Caco-2 (cell line): Measurements from ENCODE around the gene AKAIN1. TPM values are rescaled to one million over a fixed set of nuclear protein-coding genes. Genes with fewer than 3 reads are reported as not detected.

Experiments
- BruUV-seq: library from RNA; stranded (reverse); fragments of 400-500 nt; replicated peaks from 2 replicates; lab custom pipeline; 2021; lab: Mats Ljungman, UMichigan
- CTCF ChIA-PET: fragments of 300-600 bp; sonication (Branson Sonifier 250); formaldehyde crosslinking; loops from one replicate; lab custom pipeline; 2022; ENCODE audit warnings: antibody characterized with exemption; lab: Charles Lee
- POLR2A ChIA-PET: fragments of 300-600 bp; sonication (Branson Sonifier 250); formaldehyde crosslinking; loops from one replicate; lab custom pipeline; 2022; ENCODE audit warnings: antibody characterized with exemption; lab: Charles Lee
- DNase-seq, 2 experiments: peaks; one replicate each; pipeline versions ENCODE4 v3.0.0 to v3.0.0-alpha.2; 2020 to 2022
- H3K27me3 ChIP-seq: replicated peaks from 2 replicates; pipeline ENCODE4 v1.6.0; 2011; ENCODE audit warnings: low read length; ENCODE audit not compliant: control insufficient read depth, insufficient read depth
- H3K36me3 ChIP-seq: 2 replicates; pipeline ENCODE4 v1.5.1; 2011; ENCODE audit warnings: low read length; ENCODE audit not compliant: control insufficient read depth, insufficient read depth
- H3K4me1 ChIP-seq: fragments of 250-450 bp; sonication (Bioruptor Pico); 2 replicates; pipeline ENCODE4 v1.5.1; 2020; ENCODE audit warnings: mild to moderate bottlenecking
- H3K4me3 ChIP-seq: 2 replicates; pipeline ENCODE4 v1.5.1; 2011; ENCODE audit warnings: low read depth, mild to moderate bottlenecking, control low read depth, low read length
- H3K9me3 ChIP-seq: fragments of 250-450 bp; sonication (Bioruptor Pico); 2 replicates; pipeline ENCODE4 v1.5.1; 2020; ENCODE audit warnings: mild to moderate bottlenecking, moderate library complexity
- H3K27ac Mint-ChIP-seq: one replicate; pipeline ENCODE4 v1.8.0; 2022; ENCODE audit warnings: mixed read lengths; ENCODE audit not compliant: unreplicated experiment
- H3K27me3 Mint-ChIP-seq: one replicate; pipeline ENCODE4 v1.8.0; 2022; ENCODE audit warnings: mixed read lengths; ENCODE audit not compliant: insufficient read depth, unreplicated experiment
- H3K36me3 Mint-ChIP-seq: one replicate; pipeline ENCODE4 v1.8.0; 2022; ENCODE audit warnings: mild to moderate bottlenecking, mixed read lengths; ENCODE audit not compliant: insufficient read depth, unreplicated experiment
- H3K4me1 Mint-ChIP-seq: one replicate; pipeline ENCODE4 v1.8.0; 2022; ENCODE audit warnings: low read depth, mixed read lengths; ENCODE audit not compliant: unreplicated experiment
- H3K4me3 Mint-ChIP-seq: one replicate; pipeline ENCODE4 v1.8.0; 2022; ENCODE audit warnings: mild to moderate bottlenecking, moderate library complexity, mixed read lengths; ENCODE audit not compliant: unreplicated experiment
- H3K9me3 Mint-ChIP-seq: one replicate; pipeline ENCODE4 v1.8.0; 2022; ENCODE audit warnings: mixed read lengths; ENCODE audit not compliant: unreplicated experiment
- intact Hi-C: fragments of 100-400 bp; cut with micrococcal nuclease; formaldehyde crosslinking; loops from one replicate; pipeline ENCODE4 v1.10.0; 2022; ENCODE audit not compliant: unreplicated experiment
- total RNA-seq: library from RNA; stranded (reverse); gene quantifications from 2 replicates; pipeline ENCODE4 v1.2.3, GENCODE V29; 2022
- TF ChIP-seq, protein P1 (sequence below), 2 experiments: fragments of 200-600 bp in 1 of 2; IDR thresholded peaks; 1 replicate in 1 of 2; 2 replicates in 1 of 2; pipeline versions ENCODE4 v1.5.1 to v1.8.0; 2011 to 2022; ENCODE audit warnings: antibody characterized with exemption in 1 of 2, control low read depth in 1 of 2, inconsistent platforms in 1 of 2, low read depth in 1 of 2, low read length in 1 of 2, mild to moderate bottlenecking in 1 of 2, moderate library complexity in 1 of 2; ENCODE audit not compliant: insufficient read depth in 1 of 2, severe bottlenecking in 1 of 2, unreplicated experiment in 1 of 2

AKAIN1 gene
- total RNA-seq, 1 experiment from 2014 or later, result not detected

GRCh38 chr18:5175378-5175777 lies 21.7 kb downstream of the AKAIN1 start:
- no peak overlapping the region for H3K4me3 ChIP-seq
- BruUV-seq, result no TSS peak
- no peaks in the 10 kb centered on the region for H3K36me3 Mint-ChIP-seq
- no peaks in the 10 kb centered on the region for H3K27me3 ChIP-seq
- H3K27me3 Mint-ChIP-seq, result no peaks in the 10 kb centered on the region
- no peak overlapping the region for H3K4me3 Mint-ChIP-seq
- DNase-seq, result no peak
- H3K9me3 ChIP-seq, result no peaks in the 10 kb centered on the region
- H3K9me3 Mint-ChIP-seq, result no peaks in the 10 kb centered on the region
- H3K27ac Mint-ChIP-seq, result no peak overlapping the region
- intact Hi-C loops, result no loop called here
- H3K4me1 Mint-ChIP-seq, result peaks cover 8% of the 10 kb centered on the region
- H3K36me3 ChIP-seq, result no peaks in the 10 kb centered on the region
- ChIA-PET CTCF (no interaction called here), POLR2A (no interaction called here)
- peaks cover 6% of the 10 kb centered on the region for H3K4me1 ChIP-seq
- TF ChIP-seq, protein P1, sequence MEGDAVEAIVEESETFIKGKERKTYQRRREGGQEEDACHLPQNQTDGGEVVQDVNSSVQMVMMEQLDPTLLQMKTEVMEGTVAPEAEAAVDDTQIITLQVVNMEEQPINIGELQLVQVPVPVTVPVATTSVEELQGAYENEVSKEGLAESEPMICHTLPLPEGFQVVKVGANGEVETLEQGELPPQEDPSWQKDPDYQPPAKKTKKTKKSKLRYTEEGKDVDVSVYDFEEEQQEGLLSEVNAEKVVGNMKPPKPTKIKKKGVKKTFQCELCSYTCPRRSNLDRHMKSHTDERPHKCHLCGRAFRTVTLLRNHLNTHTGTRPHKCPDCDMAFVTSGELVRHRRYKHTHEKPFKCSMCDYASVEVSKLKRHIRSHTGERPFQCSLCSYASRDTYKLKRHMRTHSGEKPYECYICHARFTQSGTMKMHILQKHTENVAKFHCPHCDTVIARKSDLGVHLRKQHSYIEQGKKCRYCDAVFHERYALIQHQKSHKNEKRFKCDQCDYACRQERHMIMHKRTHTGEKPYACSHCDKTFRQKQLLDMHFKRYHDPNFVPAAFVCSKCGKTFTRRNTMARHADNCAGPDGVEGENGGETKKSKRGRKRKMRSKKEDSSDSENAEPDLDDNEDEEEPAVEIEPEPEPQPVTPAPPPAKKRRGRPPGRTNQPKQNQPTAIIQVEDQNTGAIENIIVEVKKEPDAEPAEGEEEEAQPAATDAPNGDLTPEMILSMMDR (IDR thresholded peaks at IDR 0.05; ENCODE audit: insufficient read depth in 1 of 2, low read depth in 1 of 2, low read length in 1 of 2, severe bottlenecking in 1 of 2, unreplicated experiment in 1 of 2), result no peak

- BruUV-seq, result no TSS peak
- POLR2A ChIA-PET, result no interaction called here
- no peaks in the 10 kb centered on the region for H3K36me3 Mint-ChIP-seq
Measured at GRCh38 chr18:5173646-5174045, 23.4 kb downstream of the AKAIN1 start.

DNA sequence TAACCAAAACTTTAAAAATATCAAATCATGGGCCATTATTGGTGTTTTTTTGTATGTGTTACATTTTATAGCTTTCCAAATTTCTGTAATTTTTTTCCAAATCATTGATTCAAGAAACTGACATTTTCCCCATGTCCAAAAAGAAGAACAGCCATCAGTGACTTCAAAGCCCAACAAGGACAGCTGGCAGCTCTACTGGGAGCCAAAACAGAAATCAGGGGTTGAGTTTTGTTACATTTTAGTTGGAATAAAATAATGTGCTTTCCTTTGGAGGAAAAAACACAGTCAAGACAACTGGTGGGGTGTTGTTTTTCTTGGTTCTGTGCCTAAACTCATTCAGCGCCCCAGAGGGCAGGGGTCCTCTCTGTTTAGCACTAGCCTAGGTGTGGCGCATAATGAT lies 23.8 kb downstream of the AKAIN1 start:
- Histone ChIP-seq H3K4me3 (no peak overlapping the region), H3K27me3 (no peaks in the 10 kb centered on the region), H3K9me3 (no peaks in the 10 kb centered on the region), H3K4me1 (no peaks in the 10 kb centered on the region), H3K36me3 (no peaks in the 10 kb centered on the region)
- ChIA-PET CTCF (no interaction called here), POLR2A (no interaction called here)
- no peak for DNase-seq
- no peaks in the 10 kb centered on the region for H3K27me3 Mint-ChIP-seq
- no peaks in the 10 kb centered on the region for H3K9me3 Mint-ChIP-seq
- no TSS peak for BruUV-seq
- no peaks in the 10 kb centered on the region for H3K4me1 Mint-ChIP-seq
- intact Hi-C loops, result no loop called here
- no peaks in the 10 kb centered on the region for H3K36me3 Mint-ChIP-seq
- no peak overlapping the region for H3K27ac Mint-ChIP-seq
- TF ChIP-seq, protein P1 (IDR thresholded peaks at IDR 0.05; ENCODE audit: insufficient read depth in 1 of 2, low read depth in 1 of 2, low read length in 1 of 2, severe bottlenecking in 1 of 2, unreplicated experiment in 1 of 2), result no peak
- H3K4me3 Mint-ChIP-seq, result no peak overlapping the region

More at GRCh38 chr18:5173646-5174045, 23.4 kb downstream of the AKAIN1 start:
- Histone ChIP-seq H3K4me1 (no peaks in the 10 kb centered on the region), H3K9me3 (no peaks in the 10 kb centered on the region), H3K27me3 (no peaks in the 10 kb centered on the region), H3K36me3 (no peaks in the 10 kb centered on the region), H3K4me3 (no peak overlapping the region)
- Mint-ChIP-seq H3K27me3 (no peaks in the 10 kb centered on the region), H3K4me1 (no peaks in the 10 kb centered on the region), H3K27ac (no peak overlapping the region), H3K9me3 (no peaks in the 10 kb centered on the region), H3K4me3 (no peak overlapping the region)
- TF ChIP-seq, protein P1 (IDR thresholded peaks at IDR 0.05; ENCODE audit: insufficient read depth in 1 of 2, low read depth in 1 of 2, low read length in 1 of 2, severe bottlenecking in 1 of 2, unreplicated experiment in 1 of 2), result no peak
- CTCF ChIA-PET, result no interaction called here
- intact Hi-C loops, result no loop called here
- DNase-seq, result no peak
